ENCODE data around the gene TNFRSF12A.

The TNFRSF12A gene

DNA sequence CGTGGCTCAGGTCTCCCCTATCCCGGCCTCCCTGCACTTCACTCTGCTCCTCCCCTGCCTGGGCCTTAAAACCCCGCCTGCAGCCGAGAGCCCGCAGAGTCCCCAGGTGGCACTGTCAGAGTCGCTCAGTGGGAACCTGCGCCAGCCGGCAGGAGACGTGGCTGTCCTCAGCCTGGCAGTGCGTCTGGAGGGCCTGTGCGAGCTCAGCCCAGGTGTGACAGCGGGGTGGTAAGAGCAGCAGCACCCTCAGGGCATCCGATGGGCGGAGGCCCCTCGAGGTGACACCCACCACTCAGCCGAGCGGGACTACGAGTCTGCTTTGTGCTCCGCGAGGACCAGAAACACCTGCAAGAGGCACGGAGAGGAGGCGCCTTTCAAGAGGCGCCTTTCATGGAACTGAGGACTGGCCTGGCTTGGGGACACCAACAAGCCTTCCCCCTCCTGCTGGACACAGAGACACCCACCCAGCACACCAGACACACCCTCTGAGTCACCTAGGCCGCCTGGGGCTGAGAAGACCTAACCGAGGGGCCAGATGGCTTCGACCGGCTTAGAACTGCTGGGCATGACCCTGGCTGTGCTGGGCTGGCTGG is 7.2 kb upstream of the TNFRSF12A start, which contains the start of gene CLDN9:
CLDN9 (plus strand) TSS at position 96 of the 593 bp plus-strand sequence; CDS start at position 536, 440 bp downstream.
- DNase-seq, result no peak

DNA sequence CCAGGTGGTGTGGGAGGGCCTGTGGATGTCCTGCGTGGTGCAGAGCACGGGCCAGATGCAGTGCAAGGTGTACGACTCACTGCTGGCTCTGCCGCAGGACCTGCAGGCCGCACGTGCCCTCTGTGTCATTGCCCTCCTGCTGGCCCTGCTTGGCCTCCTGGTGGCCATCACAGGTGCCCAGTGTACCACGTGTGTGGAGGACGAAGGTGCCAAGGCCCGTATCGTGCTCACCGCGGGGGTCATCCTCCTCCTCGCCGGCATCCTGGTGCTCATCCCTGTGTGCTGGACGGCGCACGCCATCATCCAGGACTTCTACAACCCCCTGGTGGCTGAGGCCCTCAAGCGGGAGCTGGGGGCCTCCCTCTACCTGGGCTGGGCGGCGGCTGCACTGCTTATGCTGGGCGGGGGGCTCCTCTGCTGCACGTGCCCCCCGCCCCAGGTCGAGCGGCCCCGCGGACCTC is 6.6 kb upstream of the TNFRSF12A start:
- DNase-seq, result no peak

- DNase-seq, result no peak
Measured at GRCh38 chr16:3013998-3014690, 6.0 kb upstream of the TNFRSF12A start.

DNA sequence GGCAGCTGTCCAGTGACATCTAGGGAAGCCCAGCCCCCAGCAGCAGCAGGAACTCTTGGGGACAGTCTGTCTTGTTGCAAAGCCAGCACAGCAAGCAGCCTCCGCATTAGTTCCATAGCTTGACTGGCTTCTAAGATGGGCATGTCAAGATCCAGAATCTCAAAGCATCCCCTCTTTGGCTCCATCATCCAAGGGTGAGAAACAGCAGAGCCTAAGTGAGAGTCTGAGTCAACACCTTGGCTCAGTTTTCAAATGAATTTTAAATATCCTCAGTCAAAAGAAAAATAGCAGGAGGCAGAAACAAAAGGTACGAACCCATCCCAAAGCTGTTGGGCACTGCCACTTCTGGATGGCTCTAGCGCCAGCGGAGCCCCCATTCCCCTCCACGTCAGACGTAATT is 5.2 kb upstream of the TNFRSF12A start:
- no peak for DNase-seq

DNA sequence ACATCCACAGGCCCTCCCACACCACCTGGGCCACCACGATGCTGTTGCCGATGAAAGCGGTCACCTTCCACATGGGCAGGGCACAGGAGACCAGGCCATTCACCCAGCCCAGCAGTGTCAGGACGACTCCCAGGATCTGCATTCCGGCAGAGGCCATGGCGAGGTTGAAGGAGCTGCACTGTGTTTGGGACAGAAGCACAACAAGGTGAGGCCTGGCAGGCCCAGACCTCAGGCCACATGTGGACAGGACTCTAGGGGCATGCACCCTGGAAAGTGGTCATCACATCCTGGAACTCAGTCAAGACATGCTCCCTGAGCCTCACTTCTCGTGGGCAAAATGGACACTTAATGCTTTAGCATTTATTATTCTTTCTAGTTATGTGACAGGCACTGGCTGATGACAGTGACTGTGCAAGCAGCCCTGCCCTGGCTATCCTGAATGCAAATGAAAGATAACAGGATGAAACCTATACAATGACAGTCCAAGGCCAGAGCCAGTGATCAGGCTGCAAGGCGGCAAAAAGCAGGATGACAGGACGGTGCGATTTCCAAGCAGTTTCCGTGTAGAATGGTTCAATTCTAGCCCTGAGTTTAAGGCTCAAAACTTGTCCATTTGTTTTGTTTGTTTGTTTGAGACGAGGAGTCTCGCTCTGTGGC is 4.2 kb upstream of the TNFRSF12A start:
- DNase-seq, result no peak

DNA sequence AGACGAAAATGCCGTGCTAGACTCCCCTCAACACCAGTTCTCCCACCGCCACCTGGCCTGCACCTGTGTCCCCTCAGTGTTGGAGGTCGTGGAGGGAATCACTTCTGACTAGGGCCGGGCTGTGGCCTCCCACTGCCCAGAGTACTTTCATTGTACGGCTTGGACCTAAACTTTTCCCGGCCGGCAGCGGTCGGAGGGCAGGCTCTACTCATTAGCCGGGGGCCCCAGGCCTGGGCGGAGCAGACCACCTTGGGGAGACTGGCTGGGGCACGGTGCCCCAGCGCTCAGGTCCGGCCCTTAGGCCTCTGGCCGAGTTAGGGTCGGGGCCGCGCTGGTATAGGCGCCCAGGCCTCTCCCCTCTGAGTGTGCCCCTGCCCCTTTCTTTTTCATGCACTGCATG is 2.8 kb upstream of the TNFRSF12A start:
- no peak for DNase-seq

GRCh38 chr16:3017794-3018506 is 2.2 kb upstream of the TNFRSF12A start, which contains the start of gene CLDN6:
Gene CLDN6 (minus strand): TSS chr16:3018183. CDS start chr16:3016021, 2,162 bp downstream.
- no peak for DNase-seq

DNA sequence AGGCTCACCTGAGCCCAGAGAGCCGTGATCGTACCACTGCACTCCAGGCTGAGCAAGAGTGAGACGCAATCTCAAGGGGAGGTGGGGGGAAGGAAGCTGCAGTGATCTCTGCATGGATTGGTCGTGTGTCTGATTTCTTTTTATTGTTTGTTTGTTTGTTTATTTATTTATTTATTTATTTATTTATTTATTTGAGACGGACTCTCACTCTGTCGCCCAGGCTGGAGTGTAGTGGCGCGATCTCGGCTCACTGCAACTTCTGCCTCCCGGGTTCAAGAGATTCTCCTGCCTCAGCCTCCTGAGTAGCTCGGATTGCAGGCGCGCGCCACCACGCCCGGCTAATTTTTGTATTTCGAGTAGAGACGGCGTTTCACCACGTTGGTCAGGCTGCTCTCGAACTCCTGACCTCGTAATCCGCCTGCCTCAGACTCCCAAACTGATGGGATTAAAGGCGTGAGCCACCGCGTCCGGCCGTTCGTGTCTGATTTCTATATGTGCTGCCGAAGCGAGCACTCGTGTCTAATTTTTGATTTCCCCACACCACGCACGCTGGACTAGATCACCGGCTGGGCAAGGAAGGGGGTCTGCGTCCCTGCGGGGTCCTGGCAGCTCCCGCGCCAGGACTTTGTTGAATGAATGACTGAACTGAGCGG is 448 bp upstream of the TNFRSF12A start:
- no peak for DNase-seq

DNA sequence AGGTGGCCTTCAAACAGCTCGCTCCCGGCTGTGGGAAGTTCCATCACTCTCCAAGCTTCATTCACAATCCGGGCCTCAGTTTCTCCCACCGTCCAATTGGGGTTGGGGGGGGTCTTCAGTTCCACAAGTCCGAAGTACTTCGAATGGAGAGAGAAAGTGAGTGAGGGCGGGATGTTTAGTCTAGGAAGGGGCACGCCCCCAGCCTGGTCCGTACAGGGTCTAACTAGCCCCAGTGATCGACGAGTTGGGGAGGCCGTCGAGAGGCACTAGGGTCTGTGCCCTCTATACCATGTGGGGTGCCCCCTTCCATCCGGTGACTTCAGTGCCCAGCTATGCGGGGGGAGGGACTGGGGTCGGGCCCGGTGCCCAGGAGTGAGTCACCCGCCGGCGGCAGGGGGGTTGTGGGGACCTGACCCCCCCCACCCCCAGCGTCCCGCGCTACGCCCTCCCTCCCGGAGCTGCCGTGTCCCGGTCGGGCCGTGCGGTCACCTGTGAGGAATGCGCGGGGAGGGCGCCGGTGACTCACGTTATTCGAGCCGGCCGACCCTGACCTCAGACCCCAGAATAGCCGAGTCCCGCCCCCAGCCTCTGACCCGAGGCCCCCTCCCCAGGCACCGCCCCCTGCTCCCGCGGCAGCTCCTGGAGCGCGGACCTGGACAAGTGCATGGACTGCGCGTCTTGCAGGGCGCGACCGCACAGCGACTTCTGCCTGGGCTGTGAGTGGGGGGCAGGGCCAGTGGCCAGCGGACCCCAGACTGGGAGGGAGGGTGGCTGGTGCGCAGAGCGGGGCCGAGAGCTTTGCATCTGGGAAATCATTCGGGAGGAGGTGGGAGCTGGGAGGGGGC is 658 bp downstream of the TNFRSF12A start:
- peak; percentile 91 for DNase-seq

DNA sequence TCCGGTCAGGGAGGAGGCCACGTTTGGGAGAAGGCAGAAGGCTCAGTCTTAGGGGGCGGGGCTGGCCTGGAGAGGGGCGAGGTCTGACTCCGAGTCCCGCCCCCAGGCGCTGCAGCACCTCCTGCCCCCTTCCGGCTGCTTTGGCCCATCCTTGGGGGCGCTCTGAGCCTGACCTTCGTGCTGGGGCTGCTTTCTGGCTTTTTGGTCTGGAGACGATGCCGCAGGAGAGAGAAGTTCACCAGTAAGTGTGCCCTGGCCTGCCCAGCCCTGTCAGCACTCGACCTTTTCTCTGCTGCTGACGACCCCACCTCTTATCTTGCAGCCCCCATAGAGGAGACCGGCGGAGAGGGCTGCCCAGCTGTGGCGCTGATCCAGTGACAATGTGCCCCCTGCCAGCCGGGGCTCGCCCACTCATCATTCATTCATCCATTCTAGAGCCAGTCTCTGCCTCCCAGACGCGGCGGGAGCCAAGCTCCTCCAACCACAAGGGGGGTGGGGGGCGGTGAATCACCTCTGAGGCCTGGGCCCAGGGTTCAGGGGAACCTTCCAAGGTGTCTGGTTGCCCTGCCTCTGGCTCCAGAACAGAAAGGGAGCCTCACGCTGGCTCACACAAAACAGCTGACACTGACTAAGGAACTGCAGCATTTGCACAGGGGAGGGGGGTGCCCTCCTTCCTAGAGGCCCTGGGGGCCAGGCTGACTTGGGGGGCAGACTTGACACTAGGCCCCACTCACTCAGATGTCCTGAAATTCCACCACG is 1.5 kb downstream of the TNFRSF12A start:
- peak; percentile 98 for DNase-seq

- peak; percentile 98 for DNase-seq
Measured at GRCh38 chr16:3022208-3022683, 2.1 kb downstream of the TNFRSF12A start.

GRCh38 chr16:3022684-3023414 is 2.7 kb downstream of the TNFRSF12A start:
- peak; percentile 69 for DNase-seq

- DNase-seq, result peak; percentile 81
Measured at GRCh38 chr16:3023415-3023668, 3.2 kb downstream of the TNFRSF12A start.

DNA sequence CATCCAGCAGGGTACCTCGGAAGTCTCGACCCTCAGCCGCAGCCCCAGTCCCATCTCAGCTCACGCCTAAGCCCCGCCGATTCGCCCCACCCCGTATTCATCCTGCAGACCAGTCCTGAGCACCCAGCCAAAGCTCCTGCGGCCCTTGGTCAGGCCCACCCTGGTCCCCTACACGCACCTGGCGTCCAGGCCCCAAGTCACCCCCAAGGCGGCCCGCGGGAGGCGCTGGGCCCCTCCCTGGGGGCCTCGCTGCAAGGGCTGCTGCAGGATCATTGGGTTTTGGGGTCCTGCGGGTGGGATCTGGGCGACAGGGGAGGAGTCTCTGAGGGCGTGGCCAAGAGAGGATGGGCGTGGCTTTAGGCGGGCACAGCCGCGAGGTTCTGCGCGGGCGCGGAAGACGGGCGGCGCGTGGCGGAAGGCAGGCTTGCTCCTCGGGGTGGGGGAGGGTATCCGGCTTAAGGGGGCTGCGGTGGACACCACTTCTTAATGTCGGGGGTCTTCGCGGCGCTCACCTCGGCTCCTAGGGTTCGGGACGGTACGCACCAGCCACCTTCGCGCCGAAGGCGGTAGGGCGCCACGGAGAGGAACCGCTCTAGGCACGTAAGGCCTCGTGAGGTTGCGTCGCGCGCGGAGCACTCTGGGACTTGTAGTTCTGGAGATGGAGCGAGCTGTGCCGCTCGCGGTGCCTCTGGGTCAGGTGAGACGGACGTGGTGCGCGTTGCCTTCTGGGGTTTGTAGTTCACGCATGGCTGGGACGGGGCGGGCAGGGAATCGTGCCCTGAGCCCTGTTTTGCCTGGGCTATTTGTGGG is 3.7 kb downstream of the TNFRSF12A start, which contains the start of the genes HCFC1R1 and THOC6:
HCFC1R1 (minus strand) TSS at position 274 of the 810 bp plus-strand sequence; CDS start at position 273, 1 bp downstream.
THOC6 (plus strand) TSS at position 367 of the 810 bp plus-strand sequence; CDS start at position 659, 292 bp downstream.
- peak; percentile 98 for DNase-seq

GRCh38 chr16:3025032-3026002 is 5.1 kb downstream of the TNFRSF12A start:
- DNase-seq, result no peak

- DNase-seq, result no peak
Measured at GRCh38 chr16:3026003-3026378, 5.8 kb downstream of the TNFRSF12A start.

DNA sequence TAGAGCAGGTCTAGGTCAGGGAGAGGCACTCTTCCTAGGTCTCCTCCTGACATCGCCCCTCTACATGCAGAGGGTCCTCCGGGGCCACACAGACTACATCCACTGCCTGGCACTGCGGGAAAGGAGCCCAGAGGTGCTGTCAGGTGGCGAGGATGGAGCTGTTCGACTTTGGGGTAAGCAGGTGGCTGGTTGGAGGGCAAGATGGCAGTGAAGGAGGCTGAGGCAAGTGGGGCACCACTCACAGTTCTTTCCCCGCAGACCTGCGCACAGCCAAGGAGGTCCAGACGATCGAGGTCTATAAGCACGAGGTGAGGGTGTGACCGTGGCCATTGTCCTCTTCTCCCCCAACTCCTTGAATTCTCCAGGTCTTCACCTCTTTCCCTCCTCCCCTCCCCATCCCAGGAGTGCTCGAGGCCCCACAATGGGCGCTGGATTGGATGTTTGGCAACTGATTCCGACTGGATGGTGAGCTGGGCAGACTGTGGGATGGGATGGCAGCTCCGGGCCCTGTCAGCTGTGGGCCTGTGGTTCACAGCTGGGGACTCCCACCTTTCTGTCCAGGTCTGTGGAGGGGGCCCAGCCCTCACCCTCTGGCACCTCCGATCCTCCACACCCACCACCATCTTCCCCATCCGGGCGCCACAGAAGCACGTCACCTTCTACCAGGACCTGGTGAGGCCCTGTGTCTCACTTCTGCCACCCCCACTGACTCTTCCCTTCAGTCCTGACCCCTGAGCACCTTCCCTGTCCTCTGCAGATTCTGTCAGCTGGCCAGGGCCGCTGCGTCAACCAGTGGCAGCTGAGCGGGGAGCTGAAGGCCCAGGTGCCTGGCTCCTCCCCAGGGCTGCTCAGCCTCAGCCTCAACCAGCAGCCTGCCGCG is 6.7 kb downstream of the TNFRSF12A start:
- DNase-seq, result no peak

Measured in fibroblast of upper back skin (primary cell).